ENCODE measurements around the gene CACNA2D3.

DNA sequence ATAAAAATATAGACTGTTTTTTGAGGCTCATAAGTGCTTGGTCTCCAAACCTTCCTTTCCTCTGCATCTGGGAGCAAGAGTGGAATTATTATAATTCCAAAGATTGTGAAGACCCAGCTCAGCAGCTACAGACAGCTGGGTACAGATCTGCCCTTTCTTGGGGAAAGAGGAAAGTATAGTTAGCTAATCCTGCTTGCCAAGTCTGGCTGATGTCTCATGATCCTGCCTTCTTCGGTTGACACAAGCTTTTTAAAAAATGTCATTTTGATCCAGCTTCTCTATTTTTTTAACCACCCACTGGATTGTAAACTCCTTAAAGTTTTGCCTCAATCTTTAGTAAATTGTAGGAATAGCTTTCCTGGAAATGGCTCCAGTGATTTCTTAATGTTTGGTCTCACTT, 624.4 kb downstream of the CACNA2D3 start:
- TF ChIP-seq, protein P1, sequence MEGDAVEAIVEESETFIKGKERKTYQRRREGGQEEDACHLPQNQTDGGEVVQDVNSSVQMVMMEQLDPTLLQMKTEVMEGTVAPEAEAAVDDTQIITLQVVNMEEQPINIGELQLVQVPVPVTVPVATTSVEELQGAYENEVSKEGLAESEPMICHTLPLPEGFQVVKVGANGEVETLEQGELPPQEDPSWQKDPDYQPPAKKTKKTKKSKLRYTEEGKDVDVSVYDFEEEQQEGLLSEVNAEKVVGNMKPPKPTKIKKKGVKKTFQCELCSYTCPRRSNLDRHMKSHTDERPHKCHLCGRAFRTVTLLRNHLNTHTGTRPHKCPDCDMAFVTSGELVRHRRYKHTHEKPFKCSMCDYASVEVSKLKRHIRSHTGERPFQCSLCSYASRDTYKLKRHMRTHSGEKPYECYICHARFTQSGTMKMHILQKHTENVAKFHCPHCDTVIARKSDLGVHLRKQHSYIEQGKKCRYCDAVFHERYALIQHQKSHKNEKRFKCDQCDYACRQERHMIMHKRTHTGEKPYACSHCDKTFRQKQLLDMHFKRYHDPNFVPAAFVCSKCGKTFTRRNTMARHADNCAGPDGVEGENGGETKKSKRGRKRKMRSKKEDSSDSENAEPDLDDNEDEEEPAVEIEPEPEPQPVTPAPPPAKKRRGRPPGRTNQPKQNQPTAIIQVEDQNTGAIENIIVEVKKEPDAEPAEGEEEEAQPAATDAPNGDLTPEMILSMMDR (IDR thresholded peaks at IDR 0.05; ENCODE audit: insufficient read depth, low read length, poor library complexity, severe bottlenecking), result no peak
- no peak for TF ChIP-seq EZH2phosphoT487 (conservative IDR thresholded peaks at IDR 0.05; ENCODE audit: low read length)

All from SU-DHL-6 (cell line).